PC-9 (cell line): ENCODE data around the gene ARIH2. TPM values are rescaled to one million over a fixed set of nuclear protein-coding genes. Genes with fewer than 3 reads are reported as not detected.

Source experiments
- BruUV-seq: library from RNA; stranded (reverse); fragments of 400-500 nt; replicated peaks from 2 replicates; lab custom pipeline; 2021; lab: Mats Ljungman, UMichigan
- CTCF ChIA-PET: fragments of 300-600 bp; sonication (Branson Sonifier 250); formaldehyde crosslinking; loops from one replicate; lab custom pipeline; 2022; ENCODE audit warnings: antibody characterized with exemption; lab: Charles Lee
- POLR2A ChIA-PET: fragments of 300-600 bp; sonication (Branson Sonifier 250); formaldehyde crosslinking; loops from one replicate; lab custom pipeline; 2022; ENCODE audit warnings: antibody characterized with exemption; ENCODE audit not compliant: unreplicated experiment; lab: Charles Lee
- DNase-seq, 2 experiments: peaks; one replicate each; pipeline versions ENCODE4 v3.0.0 to v3.0.0-alpha.2; 2015 to 2022; ENCODE audit warnings: mixed read lengths in 1 of 2
- H2AFZ ChIP-seq: fragments of 200-600 bp; sonication (generic); 2 replicates; pipeline ENCODE4 v1.8.1; 2017; ENCODE audit warnings: antibody characterized with exemption
- H3F3A ChIP-seq: fragments of 200-600 bp; sonication (generic); 2 replicates; pipeline ENCODE4 v1.8.1; 2017; ENCODE audit warnings: antibody characterized with exemption, mild to moderate bottlenecking, low read depth; ENCODE audit not compliant: insufficient read depth
- H3K27ac ChIP-seq: fragments of 200-600 bp; sonication (generic); 2 replicates; pipeline ENCODE4 v1.6.1; 2016; ENCODE audit warnings: mixed run types
- H3K27me3 ChIP-seq: fragments of 200-600 bp; sonication (generic); 2 replicates; pipeline ENCODE4 v1.6.1; 2016; ENCODE audit warnings: low read depth, mixed run types; ENCODE audit not compliant: insufficient read depth
- H3K36me3 ChIP-seq: fragments of 200-600 bp; sonication (generic); 2 replicates; pipeline ENCODE4 v1.6.1; 2016; ENCODE audit warnings: low read depth, mixed run types
- H3K4me1 ChIP-seq: fragments of 200-600 bp; sonication (generic); replicated peaks from 2 replicates; pipeline ENCODE4 v1.6.1; 2016; ENCODE audit warnings: mixed run types; ENCODE audit not compliant: insufficient read depth
- H3K4me2 ChIP-seq: fragments of 200-600 bp; sonication (generic); 2 replicates; pipeline ENCODE4 v1.6.1; 2017; ENCODE audit warnings: mixed run types
- H3K4me3 ChIP-seq: fragments of 200-600 bp; sonication (generic); 2 replicates; pipeline ENCODE4 v1.6.1; 2016; ENCODE audit warnings: mixed run types
- H3K79me2 ChIP-seq: fragments of 200-600 bp; sonication (generic); 2 replicates; pipeline ENCODE4 v1.6.1; 2017; ENCODE audit warnings: low read depth, mixed run types
- H3K9me2 ChIP-seq: fragments of 200-600 bp; sonication (generic); 2 replicates; pipeline ENCODE4 v1.8.1; 2017; ENCODE audit warnings: mild to moderate bottlenecking; ENCODE audit not compliant: insufficient read depth
- H3K9me3 ChIP-seq: fragments of 200-600 bp; sonication (generic); 2 replicates; pipeline ENCODE4 v1.8.1; 2016; ENCODE audit warnings: low read depth; ENCODE audit not compliant: insufficient read depth
- H4K20me1 ChIP-seq: fragments of 200-600 bp; sonication (generic); 2 replicates; pipeline ENCODE4 v1.8.1; 2017; ENCODE audit not compliant: insufficient read depth
- CTCF ChIP-seq: fragments of 200-600 bp; sonication (generic); conservative IDR thresholded peaks from 2 replicates; pipeline ENCODE4 v1.6.1; 2017; ENCODE audit warnings: mixed run types, antibody characterized with exemption, mild to moderate bottlenecking, moderate library complexity
- EZH2 ChIP-seq: fragments of 200-600 bp; sonication (generic); IDR thresholded peaks from 2 replicates; pipeline ENCODE4 v1.8.0; 2017; ENCODE audit warnings: antibody characterized with exemption, low read depth
- intact Hi-C: fragments of 100-400 bp; cut with micrococcal nuclease; formaldehyde crosslinking; loops from one replicate; pipeline ENCODE4 v1.10.0; 2022; ENCODE audit not compliant: unreplicated experiment
- total RNA-seq: library from RNA; stranded (reverse); gene quantifications from 2 replicates; pipeline ENCODE4 v1.2.3, GENCODE V29; 2021

Gene ARIH2
- total RNA-seq, 1 experiment from 2014 or later: 86.1 TPM

- Histone ChIP-seq H3K9me3 (no peaks in the 10 kb centered on the region), H3K27ac (no peak overlapping the region), H3K9me2 (no peaks in the 10 kb centered on the region), H3F3A (peaks cover 9% of the 10 kb centered on the region; the same call in 1 of the 2 replicates), H2AFZ (no peak overlapping the region), H4K20me1 (no peaks in the 10 kb centered on the region), H3K27me3 (no peaks in the 10 kb centered on the region), H3K36me3 (0 out of 2 replicates have a peak, but pooled peaks cover 3% of the 10 kb centered on the region), H3K4me3 (no peak overlapping the region), H3K79me2 (no peaks in the 10 kb centered on the region), H3K4me2 (no peak overlapping the region), H3K4me1 (no peaks in the 10 kb centered on the region)
- DNase-seq: no peak
- CTCF ChIA-PET: no interaction called here
- no TSS peak for BruUV-seq
- no peak for TF ChIP-seq EZH2
- TF ChIP-seq CTCF: no peak
- intact Hi-C loops: no loop called here
- POLR2A ChIA-PET: no interaction called here
Observed at GRCh38 chr3:48979451-48979850, 60.8 kb downstream of the ARIH2 start.

GRCh38 chr3:48980295-48980694, 61.7 kb downstream of the ARIH2 start:
- Histone ChIP-seq H3K4me3 (no peak overlapping the region), H3K36me3 (0 out of 2 replicates have a peak, but pooled peaks cover 3% of the 10 kb centered on the region), H3K27me3 (no peaks in the 10 kb centered on the region), H3F3A (peaks cover 9% of the 10 kb centered on the region; the same call in 1 of the 2 replicates), H3K4me1 (no peaks in the 10 kb centered on the region), H3K4me2 (no peak overlapping the region), H4K20me1 (no peaks in the 10 kb centered on the region), H3K79me2 (no peaks in the 10 kb centered on the region), H2AFZ (no peak overlapping the region), H3K9me2 (no peaks in the 10 kb centered on the region), H3K9me3 (no peaks in the 10 kb centered on the region), H3K27ac (no peak overlapping the region)
- intact Hi-C loops: no loop called here
- no TSS peak for BruUV-seq
- POLR2A ChIA-PET: no interaction called here
- DNase-seq: no peak
- TF ChIP-seq EZH2 (no peak), CTCF (no peak)
- CTCF ChIA-PET: no interaction called here

GRCh38 chr3:48982016-48982415, 63.4 kb downstream of the ARIH2 start:
- no peaks in the 10 kb centered on the region for H3K9me3 ChIP-seq
- H4K20me1 ChIP-seq: no peaks in the 10 kb centered on the region
- H3K4me2 ChIP-seq: no peak overlapping the region
- no peak overlapping the region for H3K27ac ChIP-seq
- POLR2A ChIA-PET: interaction anchor here (0.7 kb wide), 1 partner anchor 40 kb away, joined by 9 read pairs; the partner anchor contains the start of gene NDUFAF3
- CTCF ChIA-PET: no interaction called here
- no peak for DNase-seq
- H3K9me2 ChIP-seq: no peaks in the 10 kb centered on the region
- no peaks in the 10 kb centered on the region for H3K4me1 ChIP-seq
- H3K79me2 ChIP-seq: no peaks in the 10 kb centered on the region
- intact Hi-C loops: no loop called here
- TF ChIP-seq CTCF: no peak
- TF ChIP-seq EZH2: no peak
- H3F3A ChIP-seq: peaks cover 14% of the 10 kb centered on the region; the same call in 1 of the 2 replicates
- no peaks in the 10 kb centered on the region for H3K27me3 ChIP-seq
- BruUV-seq: no TSS peak
- H2AFZ ChIP-seq: no peak overlapping the region
- 0 out of 2 replicates have a peak, but pooled peaks cover 3% of the 10 kb centered on the region for H3K36me3 ChIP-seq
- H3K4me3 ChIP-seq: no peak overlapping the region
